ENCODE data around the gene PRKCI. TPM values are rescaled to one million over a fixed set of nuclear protein-coding genes. Genes with fewer than 3 reads are reported as not detected.

The PRKCI gene
- polyA plus RNA-seq, 1 donor from 2014 or later: 70.8 TPM

DNA sequence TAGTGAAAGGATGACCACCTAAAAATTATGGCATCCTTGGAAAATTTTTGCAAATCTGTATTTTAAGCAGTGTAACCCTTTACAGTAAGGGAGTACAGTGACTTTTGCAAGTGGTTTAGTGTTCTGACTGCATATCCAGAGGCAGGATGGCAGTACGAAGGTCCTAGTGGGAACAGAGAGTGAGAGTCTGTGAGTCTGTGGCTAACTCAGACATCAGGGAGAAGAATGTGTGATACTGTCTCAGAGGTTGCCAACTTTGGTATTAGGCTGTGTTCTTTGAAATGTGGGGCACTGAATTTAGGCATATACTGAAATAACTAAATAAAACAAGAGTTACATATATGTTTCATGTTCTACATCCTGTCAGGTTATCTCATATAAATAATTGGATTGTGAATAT lies 25.7 kb downstream of the PRKCI start:
- H3K9ac ChIP-seq (ENCODE audit: low read length): no peak overlapping the region
- H2AFZ ChIP-seq (ENCODE audit: low read depth, low read length): no peak overlapping the region
- H3K9me3 ChIP-seq (ENCODE audit: low read length): no peaks in the 10 kb centered on the region
- no peaks in the 10 kb centered on the region for H3K79me2 ChIP-seq (replicated peaks; ENCODE audit: insufficient read depth, low read length)
- no peaks in the 10 kb centered on the region for H3K36me3 ChIP-seq (ENCODE audit: insufficient read depth, low read length)
- no peaks in the 10 kb centered on the region for H3K27me3 ChIP-seq (ENCODE audit: insufficient read depth, low read depth, low read length)
- no peaks in the 10 kb centered on the region for H3F3A ChIP-seq (ENCODE audit: insufficient read depth, low read length, poor library complexity, severe bottlenecking)
- no peak for TF ChIP-seq SMC3 (conservative IDR thresholded peaks at IDR 0.05; ENCODE audit: poor library complexity)
- no peak for TF ChIP-seq RAD21 (conservative IDR thresholded peaks at IDR 0.05)
- TF ChIP-seq, protein P1, sequence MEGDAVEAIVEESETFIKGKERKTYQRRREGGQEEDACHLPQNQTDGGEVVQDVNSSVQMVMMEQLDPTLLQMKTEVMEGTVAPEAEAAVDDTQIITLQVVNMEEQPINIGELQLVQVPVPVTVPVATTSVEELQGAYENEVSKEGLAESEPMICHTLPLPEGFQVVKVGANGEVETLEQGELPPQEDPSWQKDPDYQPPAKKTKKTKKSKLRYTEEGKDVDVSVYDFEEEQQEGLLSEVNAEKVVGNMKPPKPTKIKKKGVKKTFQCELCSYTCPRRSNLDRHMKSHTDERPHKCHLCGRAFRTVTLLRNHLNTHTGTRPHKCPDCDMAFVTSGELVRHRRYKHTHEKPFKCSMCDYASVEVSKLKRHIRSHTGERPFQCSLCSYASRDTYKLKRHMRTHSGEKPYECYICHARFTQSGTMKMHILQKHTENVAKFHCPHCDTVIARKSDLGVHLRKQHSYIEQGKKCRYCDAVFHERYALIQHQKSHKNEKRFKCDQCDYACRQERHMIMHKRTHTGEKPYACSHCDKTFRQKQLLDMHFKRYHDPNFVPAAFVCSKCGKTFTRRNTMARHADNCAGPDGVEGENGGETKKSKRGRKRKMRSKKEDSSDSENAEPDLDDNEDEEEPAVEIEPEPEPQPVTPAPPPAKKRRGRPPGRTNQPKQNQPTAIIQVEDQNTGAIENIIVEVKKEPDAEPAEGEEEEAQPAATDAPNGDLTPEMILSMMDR (IDR thresholded peaks at IDR 0.05; ENCODE audit: poor library complexity, severe bottlenecking): no peak
- H4K20me1 ChIP-seq (ENCODE audit: insufficient read depth): no peaks in the 10 kb centered on the region
- no peaks in the 10 kb centered on the region for H3K9me2 ChIP-seq (ENCODE audit: insufficient read depth, low read length)
- H3K27ac ChIP-seq (ENCODE audit: low read length): no peak overlapping the region
- no peak overlapping the region for H3K4me2 ChIP-seq (ENCODE audit: low read length)
- H3K4me3 ChIP-seq (ENCODE audit: low read length): no peak overlapping the region

DNA sequence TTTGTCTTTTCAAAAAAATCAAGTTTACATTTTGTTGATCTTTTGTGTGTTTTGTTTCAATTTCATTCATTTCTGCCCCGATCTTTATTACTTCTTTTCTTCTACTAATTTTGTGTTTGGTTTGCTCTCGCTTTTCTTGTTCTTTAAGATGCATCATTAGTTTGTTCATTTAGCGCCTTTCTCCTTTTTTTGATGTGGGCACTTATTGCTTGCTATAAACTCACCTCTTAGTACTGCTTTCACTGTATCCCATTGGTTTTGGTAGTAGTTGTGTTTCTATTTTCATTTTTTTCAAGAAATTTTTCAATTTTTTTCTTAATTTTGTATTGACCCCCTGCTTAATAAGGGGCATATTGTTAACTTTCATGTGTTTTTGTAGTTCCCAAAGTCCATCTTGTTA lies 34.4 kb downstream of the PRKCI start:
- TF ChIP-seq EZH2 (IDR thresholded peaks at IDR 0.05; ENCODE audit: borderline replicate concordance, insufficient read depth, low read length, poor library complexity, severe bottlenecking) (no peak), TAF1 (IDR thresholded peaks at IDR 0.05; ENCODE audit: low read depth) (no peak), EP300 (conservative IDR thresholded peaks at IDR 0.05; ENCODE audit: poor library complexity, severe bottlenecking) (no peak), RAD21 (conservative IDR thresholded peaks at IDR 0.05) (no peak), POLR2AphosphoS5 (IDR thresholded peaks at IDR 0.05) (no peak), MXI1 (conservative IDR thresholded peaks at IDR 0.05; ENCODE audit: poor library complexity, severe bottlenecking) (no peak), SMC3 (conservative IDR thresholded peaks at IDR 0.05; ENCODE audit: poor library complexity) (no peak)
- TF ChIP-seq, protein P2, sequence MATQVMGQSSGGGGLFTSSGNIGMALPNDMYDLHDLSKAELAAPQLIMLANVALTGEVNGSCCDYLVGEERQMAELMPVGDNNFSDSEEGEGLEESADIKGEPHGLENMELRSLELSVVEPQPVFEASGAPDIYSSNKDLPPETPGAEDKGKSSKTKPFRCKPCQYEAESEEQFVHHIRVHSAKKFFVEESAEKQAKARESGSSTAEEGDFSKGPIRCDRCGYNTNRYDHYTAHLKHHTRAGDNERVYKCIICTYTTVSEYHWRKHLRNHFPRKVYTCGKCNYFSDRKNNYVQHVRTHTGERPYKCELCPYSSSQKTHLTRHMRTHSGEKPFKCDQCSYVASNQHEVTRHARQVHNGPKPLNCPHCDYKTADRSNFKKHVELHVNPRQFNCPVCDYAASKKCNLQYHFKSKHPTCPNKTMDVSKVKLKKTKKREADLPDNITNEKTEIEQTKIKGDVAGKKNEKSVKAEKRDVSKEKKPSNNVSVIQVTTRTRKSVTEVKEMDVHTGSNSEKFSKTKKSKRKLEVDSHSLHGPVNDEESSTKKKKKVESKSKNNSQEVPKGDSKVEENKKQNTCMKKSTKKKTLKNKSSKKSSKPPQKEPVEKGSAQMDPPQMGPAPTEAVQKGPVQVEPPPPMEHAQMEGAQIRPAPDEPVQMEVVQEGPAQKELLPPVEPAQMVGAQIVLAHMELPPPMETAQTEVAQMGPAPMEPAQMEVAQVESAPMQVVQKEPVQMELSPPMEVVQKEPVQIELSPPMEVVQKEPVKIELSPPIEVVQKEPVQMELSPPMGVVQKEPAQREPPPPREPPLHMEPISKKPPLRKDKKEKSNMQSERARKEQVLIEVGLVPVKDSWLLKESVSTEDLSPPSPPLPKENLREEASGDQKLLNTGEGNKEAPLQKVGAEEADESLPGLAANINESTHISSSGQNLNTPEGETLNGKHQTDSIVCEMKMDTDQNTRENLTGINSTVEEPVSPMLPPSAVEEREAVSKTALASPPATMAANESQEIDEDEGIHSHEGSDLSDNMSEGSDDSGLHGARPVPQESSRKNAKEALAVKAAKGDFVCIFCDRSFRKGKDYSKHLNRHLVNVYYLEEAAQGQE (IDR thresholded peaks at IDR 0.05; ENCODE audit: borderline replicate concordance): no peak
- TF ChIP-seq, protein P1 (IDR thresholded peaks at IDR 0.05; ENCODE audit: poor library complexity, severe bottlenecking): no peak
- Histone ChIP-seq H4K20me1 (ENCODE audit: insufficient read depth) (no peaks in the 10 kb centered on the region), H3K4me3 (ENCODE audit: low read length) (no peak overlapping the region), H3K36me3 (ENCODE audit: insufficient read depth, low read length) (no peaks in the 10 kb centered on the region), H3K27me3 (ENCODE audit: insufficient read depth, low read depth, low read length) (no peaks in the 10 kb centered on the region), H3F3A (ENCODE audit: insufficient read depth, low read length, poor library complexity, severe bottlenecking) (no peaks in the 10 kb centered on the region), H3K9ac (ENCODE audit: low read length) (no peak overlapping the region), H3K79me2 (replicated peaks; ENCODE audit: insufficient read depth, low read length) (no peaks in the 10 kb centered on the region), H2AFZ (ENCODE audit: low read depth, low read length) (no peak overlapping the region), H3K9me2 (ENCODE audit: insufficient read depth, low read length) (no peaks in the 10 kb centered on the region), H3K27ac (ENCODE audit: low read length) (no peak overlapping the region), H3K9me3 (ENCODE audit: low read length) (no peaks in the 10 kb centered on the region), H3K4me2 (ENCODE audit: low read length) (no peak overlapping the region)

Data from neural cell (in vitro differentiated cells).